Mammary epithelial cell (primary cell): ENCODE results near the gene MAP4K4.

Experiments used
- CTCF ChIP-seq, 2 donors: IDR thresholded peaks in 1 of 2; conservative IDR thresholded peaks in 1 of 2; 2 replicates each; pipeline ENCODE4 v1.5.1; 2011 to 2012; ENCODE audit warnings: inconsistent platforms in 2 of 2, low read length in 2 of 2, mild to moderate bottlenecking in 2 of 2, control low read depth in 1 of 2, low read depth in 1 of 2; ENCODE audit not compliant: insufficient read depth in 1 of 2; ENCODE audit errors: extremely low read depth in 1 of 2
- EZH2 ChIP-seq: IDR thresholded peaks from 2 replicates; pipeline ENCODE4 v1.6.1; 2012; ENCODE audit warnings: low read length, inconsistent platforms, borderline replicate concordance

- TF ChIP-seq CTCF (conservative IDR thresholded peaks at IDR 0.05 in 1 of 2, IDR thresholded peaks at IDR 0.05 in 1 of 2; ENCODE audit: extremely low read depth in 1 of 2, insufficient read depth in 1 of 2, low read depth in 1 of 2, low read length in 2 of 2), result no peak
- no peak for TF ChIP-seq EZH2
Measured at GRCh38 chr2:101779190-101779589, 81.7 kb downstream of the MAP4K4 start.
